Activated T-helper 17 cell treated with anti-CD3 and anti-CD28 coated beads, Interleukin-2, amount 50 U/mL, for 72 hours (primary cell): Measurements from ENCODE around the gene ACAT1. TPM values are rescaled to one million over a fixed set of nuclear protein-coding genes. Genes with fewer than 3 reads are reported as not detected.
A peak's percentile ranks its signal among the peaks of the same experiment; 100 is the strongest.
"Not testable (repeated sequence)": the region's sequence is repeated elsewhere in the genome, so short reads cannot be mapped to it uniquely, and the experiment has no call there.

Source experiments
- ATAC-seq: fragments of 150-1000 bp; cut with Tn5 transposase; replicated peaks from 2 replicates; pipeline ENCODE4 v1.10.0; 2021; ENCODE audit warnings: mild to moderate bottlenecking, moderate library complexity
- H3K27ac Mint-ChIP-seq: one replicate; pipeline ENCODE4 v1.8.0; 2022; ENCODE audit warnings: mixed read lengths
- H3K27me3 Mint-ChIP-seq: one replicate; pipeline ENCODE4 v1.8.0; 2022; ENCODE audit warnings: mixed read lengths
- H3K36me3 Mint-ChIP-seq: one replicate; pipeline ENCODE4 v1.8.0; 2022; ENCODE audit warnings: low read depth, mild to moderate bottlenecking, mixed read lengths
- H3K4me1 Mint-ChIP-seq: one replicate; pipeline ENCODE4 v1.8.0; 2022; ENCODE audit warnings: mixed read lengths
- H3K4me3 Mint-ChIP-seq: one replicate; pipeline ENCODE4 v1.8.0; 2022; ENCODE audit warnings: mild to moderate bottlenecking, mixed read lengths
- H3K9me3 Mint-ChIP-seq: one replicate; pipeline ENCODE4 v1.8.0; 2022; ENCODE audit warnings: mixed read lengths
- total RNA-seq, 2 donors: library from RNA; stranded (reverse); gene quantifications; one replicate each; pipeline ENCODE4 v1.2.3, GENCODE V29; 2022

Gene ACAT1
- 100 to 1,000 TPM in 1 of 2 donors, 10 to 100 TPM in 1; 71.9 to 118 TPM for total RNA-seq

DNA sequence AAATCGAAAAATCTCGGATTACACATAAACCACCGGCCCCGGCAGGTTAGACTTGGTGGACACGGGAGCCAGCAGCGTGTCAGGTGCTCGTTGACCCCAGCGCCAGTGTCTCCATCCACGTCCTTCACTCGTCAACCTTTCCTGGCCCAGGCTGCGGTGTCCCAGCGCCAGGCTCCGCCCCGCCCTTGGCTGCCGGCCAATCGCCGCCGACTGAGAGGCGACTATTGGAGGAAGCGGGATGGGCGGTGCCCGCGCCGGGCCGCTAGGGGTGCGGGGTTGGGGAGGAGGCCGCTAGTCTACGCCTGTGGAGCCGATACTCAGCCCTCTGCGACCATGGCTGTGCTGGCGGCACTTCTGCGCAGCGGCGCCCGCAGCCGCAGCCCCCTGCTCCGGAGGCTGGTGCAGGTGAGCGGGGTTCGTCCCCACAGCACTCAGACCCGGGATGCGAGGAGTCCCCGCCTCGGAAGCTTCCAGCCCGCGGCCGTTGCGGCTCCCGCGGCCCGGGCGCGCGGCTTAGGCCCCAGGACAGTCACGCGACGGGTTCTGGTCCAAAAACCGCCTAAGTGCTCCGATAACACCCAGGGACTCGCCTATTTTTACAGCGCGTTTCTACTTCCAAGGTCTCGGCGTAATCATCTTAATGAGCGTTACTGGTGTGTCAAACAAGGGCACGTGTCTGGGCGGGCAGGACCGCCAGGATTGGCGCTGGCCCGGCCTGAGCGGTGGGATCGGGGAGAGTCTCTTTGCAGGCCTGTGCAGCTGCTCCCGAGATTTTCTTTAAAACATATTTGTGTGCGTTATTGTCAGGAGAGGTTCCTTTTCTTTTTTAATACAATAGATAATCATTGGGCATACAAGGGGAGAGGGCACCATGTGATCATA is at the start of gene ACAT1:
ACAT1 (plus strand) TSS at position 294 of the 882 bp plus-strand sequence; CDS start at position 334, 40 bp downstream.
- Mint-ChIP-seq H3K4me3 (peak within 1 kb of the TSS; percentile 90), H3K27me3 (no peaks in the 10 kb centered on the region), H3K4me1 (peaks cover 40% of the 10 kb centered on the region), H3K27ac (peak within 1 kb of the TSS; percentile 81), H3K9me3 (no peaks in the 10 kb centered on the region), H3K36me3 (peaks cover 18% of the 10 kb centered on the region)
- ATAC-seq, result peak; percentile 97

DNA sequence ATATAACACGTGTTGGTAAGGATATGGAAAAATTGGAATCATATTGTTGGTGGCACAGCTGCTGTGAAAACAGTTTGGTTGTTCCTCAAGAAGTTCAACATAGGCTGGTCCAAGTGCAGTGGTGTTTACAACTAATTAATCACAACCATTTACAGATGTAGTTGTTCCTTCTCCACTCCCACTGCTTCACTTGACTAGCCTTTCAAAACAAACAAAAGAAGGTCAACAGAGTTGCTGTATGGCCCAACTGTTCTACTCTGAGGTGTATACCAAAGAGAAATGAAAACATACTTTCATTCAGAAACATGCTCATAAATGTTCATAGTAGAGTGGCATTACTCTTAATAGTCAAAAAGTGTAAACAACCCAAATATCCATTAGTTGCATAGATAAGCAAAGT is 36.6 kb upstream of the ACAT1 start:
- Mint-ChIP-seq H3K36me3 (peaks cover 76% of the 10 kb centered on the region), H3K4me1 (peaks cover 4% of the 10 kb centered on the region), H3K27ac (peak overlapping the region; percentile 43), H3K9me3 (no peaks in the 10 kb centered on the region), H3K4me3 (no peak overlapping the region), H3K27me3 (no peaks in the 10 kb centered on the region)
- ATAC-seq, result no peak

GRCh38 chr11:108085672-108086071 is 35.7 kb upstream of the ACAT1 start:
- Mint-ChIP-seq H3K27ac (no peak overlapping the region), H3K4me1 (peaks cover 4% of the 10 kb centered on the region), H3K4me3 (no peak overlapping the region), H3K9me3 (no peaks in the 10 kb centered on the region), H3K27me3 (no peaks in the 10 kb centered on the region), H3K36me3 (peaks cover 72% of the 10 kb centered on the region)
- ATAC-seq, result no peak

DNA sequence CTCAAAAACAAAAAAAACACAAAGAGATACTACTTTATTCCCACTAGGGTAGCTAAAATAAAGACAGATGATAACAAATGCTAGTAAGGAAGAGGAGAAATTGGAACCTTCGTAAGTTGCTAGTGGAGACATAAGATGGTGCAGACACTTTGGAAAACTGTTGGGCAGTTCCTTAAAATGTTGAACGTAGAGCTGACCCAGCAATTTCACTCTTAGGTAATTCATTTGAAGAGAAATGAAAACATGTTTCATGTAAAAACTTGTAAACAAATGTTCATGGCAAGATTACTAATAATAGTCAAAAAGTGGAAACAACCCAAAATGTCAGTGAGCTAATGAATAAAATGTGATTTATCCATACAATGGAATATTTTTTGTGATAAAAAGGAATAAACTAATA is 29.2 kb upstream of the ACAT1 start:
- no peaks in the 10 kb centered on the region for H3K27me3 Mint-ChIP-seq
- H3K27ac Mint-ChIP-seq, result no peak overlapping the region
- no peak for ATAC-seq
- H3K4me3 Mint-ChIP-seq, result no peak overlapping the region
- peaks cover 73% of the 10 kb centered on the region for H3K36me3 Mint-ChIP-seq
- H3K9me3 Mint-ChIP-seq, result no peaks in the 10 kb centered on the region
- H3K4me1 Mint-ChIP-seq, result no peaks in the 10 kb centered on the region

DNA sequence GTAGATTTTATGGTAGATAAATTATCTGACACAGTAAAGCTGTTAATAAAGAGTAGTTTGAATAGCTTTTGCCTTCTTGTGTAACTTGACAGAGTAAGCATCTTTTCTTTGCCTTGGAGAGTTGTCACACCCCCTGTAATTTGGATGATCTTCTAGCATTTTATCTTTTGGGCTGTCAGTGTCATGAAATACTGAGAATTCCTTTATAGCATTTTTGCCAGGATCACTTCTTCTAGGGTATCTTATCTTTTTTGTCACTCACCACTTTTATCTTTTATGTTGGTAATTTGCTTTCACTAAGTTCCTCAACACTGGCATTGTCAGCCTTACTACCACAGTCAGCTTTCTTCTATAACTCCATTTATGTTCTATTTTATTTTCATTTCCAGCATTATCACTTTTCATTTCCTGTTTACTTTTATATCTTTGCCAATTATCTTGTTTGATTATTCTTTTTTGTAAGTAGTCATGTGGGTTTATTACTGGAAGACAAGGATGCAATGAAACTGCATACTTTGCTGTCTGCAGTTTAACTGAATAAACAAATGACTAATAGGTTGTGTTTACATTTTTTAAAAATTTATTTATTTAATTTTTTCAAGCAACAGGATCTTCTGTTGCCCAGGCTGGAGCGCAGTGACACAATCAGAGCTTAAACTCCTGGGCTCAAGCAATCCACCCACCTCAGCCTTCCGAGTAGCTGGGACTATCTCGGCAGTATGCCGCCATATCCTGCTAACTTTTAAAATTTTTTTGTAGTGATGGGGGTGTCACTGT is 28.1 kb upstream of the ACAT1 start:
- Mint-ChIP-seq H3K27ac (peak overlapping the region; percentile 37), H3K36me3 (peaks cover 84% of the 10 kb centered on the region), H3K4me3 (no peak overlapping the region), H3K27me3 (no peaks in the 10 kb centered on the region), H3K9me3 (no peaks in the 10 kb centered on the region), H3K4me1 (no peaks in the 10 kb centered on the region)
- no peak for ATAC-seq

DNA sequence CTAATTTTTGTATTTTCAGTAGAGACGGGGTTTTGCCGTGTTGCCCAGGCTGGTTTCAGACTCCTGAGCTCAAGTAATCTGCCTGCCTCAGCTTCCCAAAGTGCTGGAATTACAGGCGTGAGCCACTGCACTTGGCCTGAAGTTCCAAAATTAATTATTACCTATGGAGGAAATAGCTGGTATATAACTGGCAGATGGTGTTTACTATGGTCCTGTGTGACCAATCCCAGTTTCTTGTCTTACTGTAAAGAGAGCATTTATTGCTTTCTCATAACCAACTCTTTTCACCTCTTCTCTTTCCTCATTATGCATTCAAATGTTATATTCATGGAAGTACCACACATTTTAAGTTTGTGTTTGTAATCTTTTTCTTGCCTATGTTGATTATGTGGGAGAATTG is 24.2 kb upstream of the ACAT1 start:
- Mint-ChIP-seq H3K4me1 (peaks cover 6% of the 10 kb centered on the region), H3K27ac (no peak overlapping the region), H3K9me3 (no peaks in the 10 kb centered on the region), H3K4me3 (no peak overlapping the region), H3K36me3 (peaks cover 88% of the 10 kb centered on the region), H3K27me3 (no peaks in the 10 kb centered on the region)
- no peak for ATAC-seq

DNA sequence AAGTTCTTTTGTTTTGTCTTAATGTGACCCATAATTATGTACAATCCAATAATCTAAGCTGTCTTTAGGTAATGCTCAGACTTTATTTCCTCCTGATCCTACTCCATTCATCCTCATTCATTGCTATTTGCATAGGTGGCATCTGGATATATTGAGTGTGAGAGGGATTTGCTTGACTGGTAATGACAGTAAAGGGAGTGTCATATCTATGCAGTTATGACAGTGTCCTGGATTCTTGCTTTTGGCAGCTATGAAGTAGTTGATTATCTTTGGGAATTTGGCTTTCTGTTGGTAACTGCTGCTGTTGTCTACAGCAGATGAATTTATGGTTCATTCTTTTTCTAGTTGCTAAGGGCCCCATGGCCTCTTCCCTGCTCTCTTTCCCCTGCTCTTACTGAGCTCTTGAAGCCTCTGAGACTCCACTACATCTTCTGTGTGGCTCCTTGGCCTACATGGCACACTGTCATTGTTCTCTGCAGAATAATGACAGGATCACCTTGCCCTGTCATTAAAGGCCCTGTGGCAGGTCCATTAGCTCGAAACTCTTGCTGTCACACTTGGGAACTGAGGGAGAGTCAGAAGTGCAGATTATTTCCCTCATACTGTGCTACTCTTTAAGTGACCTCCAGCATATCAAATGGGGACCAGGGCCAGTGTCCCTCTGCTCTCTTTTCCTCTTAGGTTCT is 20.1 kb upstream of the ACAT1 start:
- peaks cover 6% of the 10 kb centered on the region for H3K4me1 Mint-ChIP-seq
- H3K27ac Mint-ChIP-seq, result peak overlapping the region; percentile 69

DNA sequence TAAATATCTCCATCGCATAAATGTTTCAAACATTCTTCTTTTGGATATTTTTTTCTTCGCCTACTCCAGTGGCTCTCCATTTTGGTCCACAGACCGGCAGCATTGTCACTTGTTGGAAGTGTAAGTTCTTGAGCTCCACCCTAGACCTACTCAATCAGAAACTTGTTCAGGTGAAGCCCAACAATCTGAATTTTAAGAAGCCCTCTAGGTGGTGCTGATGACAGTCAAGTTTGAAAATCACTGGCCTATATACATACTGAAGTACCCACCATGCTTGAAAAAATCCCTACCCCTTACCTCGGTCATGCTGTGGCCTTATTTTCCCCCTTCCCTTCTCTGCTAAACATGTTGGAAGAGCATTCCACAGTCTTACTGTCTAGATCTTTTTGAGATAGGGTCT is 10.2 kb upstream of the ACAT1 start:
- Mint-ChIP-seq H3K9me3 (no peaks in the 10 kb centered on the region), H3K27ac (peak overlapping the region; percentile 28), H3K4me3 (no peak overlapping the region), H3K4me1 (no peaks in the 10 kb centered on the region), H3K36me3 (peaks cover 2% of the 10 kb centered on the region), H3K27me3 (no peaks in the 10 kb centered on the region)
- ATAC-seq, result peak; percentile 18

More for the DNA sequence above, 20.1 kb upstream of the ACAT1 start:
- no peaks in the 10 kb centered on the region for H3K27me3 Mint-ChIP-seq
- H3K4me3 Mint-ChIP-seq, result no peak overlapping the region
- no peaks in the 10 kb centered on the region for H3K9me3 Mint-ChIP-seq
- H3K36me3 Mint-ChIP-seq, result peaks cover 92% of the 10 kb centered on the region
- no peak for ATAC-seq

GRCh38 chr11:108112057-108112456 is 9.3 kb upstream of the ACAT1 start:
- Mint-ChIP-seq H3K27me3 (no peaks in the 10 kb centered on the region), H3K4me1 (no peaks in the 10 kb centered on the region), H3K27ac (peak overlapping the region; percentile 11), H3K36me3 (no peaks in the 10 kb centered on the region), H3K9me3 (no peaks in the 10 kb centered on the region), H3K4me3 (no peak overlapping the region)
- ATAC-seq, result no peak

- peak overlapping the region; percentile 14 for H3K27ac Mint-ChIP-seq
- no peak for ATAC-seq
- H3K36me3 Mint-ChIP-seq, result no peaks in the 10 kb centered on the region
- H3K9me3 Mint-ChIP-seq, result no peaks in the 10 kb centered on the region
- H3K27me3 Mint-ChIP-seq, result no peaks in the 10 kb centered on the region
- no peak overlapping the region for H3K4me3 Mint-ChIP-seq
- no peaks in the 10 kb centered on the region for H3K4me1 Mint-ChIP-seq
Observed at GRCh38 chr11:108115500-108116140, 5.7 kb upstream of the ACAT1 start.

- no peaks in the 10 kb centered on the region for H3K36me3 Mint-ChIP-seq
- H3K9me3 Mint-ChIP-seq, result no peaks in the 10 kb centered on the region
- H3K27ac Mint-ChIP-seq, result no peak overlapping the region
- H3K4me1 Mint-ChIP-seq, result peaks cover 10% of the 10 kb centered on the region
- no peaks in the 10 kb centered on the region for H3K27me3 Mint-ChIP-seq
- no peak for ATAC-seq
- no peak overlapping the region for H3K4me3 Mint-ChIP-seq
Observed at GRCh38 chr11:108117746-108118371, 3.5 kb upstream of the ACAT1 start.

DNA sequence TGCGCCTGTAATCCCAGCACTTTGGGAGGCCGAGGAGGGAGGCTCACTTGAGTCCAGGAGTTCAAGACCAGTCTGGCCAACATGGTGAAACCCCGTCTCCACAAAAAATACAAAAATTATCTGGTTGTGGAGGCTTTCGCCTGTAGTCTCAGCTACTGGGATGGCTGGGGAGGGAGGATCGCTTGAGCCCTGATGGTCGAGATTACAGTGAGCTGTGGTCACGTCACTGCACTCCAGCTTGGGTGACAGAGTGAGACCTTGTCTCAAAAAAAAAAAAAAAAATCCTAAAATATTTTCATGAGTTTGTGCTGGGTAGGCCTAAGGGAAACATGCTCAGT is 462 bp upstream of the ACAT1 start:
- H3K27ac Mint-ChIP-seq, result peak overlapping the region; percentile 81
- not testable (repeated sequence) for H3K9me3 Mint-ChIP-seq, H3K27me3 Mint-ChIP-seq
- peak overlapping the region; percentile 90 for H3K4me3 Mint-ChIP-seq
- H3K4me1 Mint-ChIP-seq, result peaks cover 35% of the 10 kb centered on the region
- ATAC-seq, result peak; percentile 16
- H3K36me3 Mint-ChIP-seq, result peaks cover 12% of the 10 kb centered on the region

GRCh38 chr11:108122166-108122628 is 830 bp downstream of the ACAT1 start:
- H3K27me3 Mint-ChIP-seq, result no peaks in the 10 kb centered on the region
- H3K4me3 Mint-ChIP-seq, result peak overlapping the region; percentile 90
- H3K4me1 Mint-ChIP-seq, result peaks cover 43% of the 10 kb centered on the region
- no peak for ATAC-seq
- H3K9me3 Mint-ChIP-seq, result no peaks in the 10 kb centered on the region
- H3K36me3 Mint-ChIP-seq, result peaks cover 20% of the 10 kb centered on the region
- H3K27ac Mint-ChIP-seq, result peak overlapping the region; percentile 81

GRCh38 chr11:108125096-108125495 is 3.7 kb downstream of the ACAT1 start:
- no peaks in the 10 kb centered on the region for H3K9me3 Mint-ChIP-seq
- peak overlapping the region; percentile 65 for H3K27ac Mint-ChIP-seq
- peak overlapping the region; percentile 90 for H3K4me3 Mint-ChIP-seq
- no peaks in the 10 kb centered on the region for H3K27me3 Mint-ChIP-seq
- peaks cover 43% of the 10 kb centered on the region for H3K4me1 Mint-ChIP-seq
- peaks cover 47% of the 10 kb centered on the region for H3K36me3 Mint-ChIP-seq
- no peak for ATAC-seq
